PC-9 (cell line): ENCODE results near the gene SEMA3C. TPM values are rescaled to one million over a fixed set of nuclear protein-coding genes. Genes with fewer than 3 reads are reported as not detected.

Source experiments
- BruUV-seq: library from RNA; stranded (reverse); fragments of 400-500 nt; replicated peaks from 2 replicates; lab custom pipeline; 2021; lab: Mats Ljungman, UMichigan
- CTCF ChIA-PET: fragments of 300-600 bp; sonication (Branson Sonifier 250); formaldehyde crosslinking; loops from one replicate; lab custom pipeline; 2022; ENCODE audit warnings: antibody characterized with exemption; lab: Charles Lee
- POLR2A ChIA-PET: fragments of 300-600 bp; sonication (Branson Sonifier 250); formaldehyde crosslinking; loops from one replicate; lab custom pipeline; 2022; ENCODE audit warnings: antibody characterized with exemption; ENCODE audit not compliant: unreplicated experiment; lab: Charles Lee
- DNase-seq, 2 experiments: peaks; one replicate each; pipeline versions ENCODE4 v3.0.0 to v3.0.0-alpha.2; 2015 to 2022; ENCODE audit warnings: mixed read lengths in 1 of 2
- H2AFZ ChIP-seq: fragments of 200-600 bp; sonication (generic); 2 replicates; pipeline ENCODE4 v1.8.1; 2017; ENCODE audit warnings: antibody characterized with exemption
- H3F3A ChIP-seq: fragments of 200-600 bp; sonication (generic); 2 replicates; pipeline ENCODE4 v1.8.1; 2017; ENCODE audit warnings: antibody characterized with exemption, mild to moderate bottlenecking, low read depth; ENCODE audit not compliant: insufficient read depth
- H3K27ac ChIP-seq: fragments of 200-600 bp; sonication (generic); 2 replicates; pipeline ENCODE4 v1.6.1; 2016; ENCODE audit warnings: mixed run types
- H3K27me3 ChIP-seq: fragments of 200-600 bp; sonication (generic); 2 replicates; pipeline ENCODE4 v1.6.1; 2016; ENCODE audit warnings: low read depth, mixed run types; ENCODE audit not compliant: insufficient read depth
- H3K36me3 ChIP-seq: fragments of 200-600 bp; sonication (generic); 2 replicates; pipeline ENCODE4 v1.6.1; 2016; ENCODE audit warnings: low read depth, mixed run types
- H3K4me1 ChIP-seq: fragments of 200-600 bp; sonication (generic); replicated peaks from 2 replicates; pipeline ENCODE4 v1.6.1; 2016; ENCODE audit warnings: mixed run types; ENCODE audit not compliant: insufficient read depth
- H3K4me2 ChIP-seq: fragments of 200-600 bp; sonication (generic); 2 replicates; pipeline ENCODE4 v1.6.1; 2017; ENCODE audit warnings: mixed run types
- H3K4me3 ChIP-seq: fragments of 200-600 bp; sonication (generic); 2 replicates; pipeline ENCODE4 v1.6.1; 2016; ENCODE audit warnings: mixed run types
- H3K79me2 ChIP-seq: fragments of 200-600 bp; sonication (generic); 2 replicates; pipeline ENCODE4 v1.6.1; 2017; ENCODE audit warnings: low read depth, mixed run types
- H3K9me2 ChIP-seq: fragments of 200-600 bp; sonication (generic); 2 replicates; pipeline ENCODE4 v1.8.1; 2017; ENCODE audit warnings: mild to moderate bottlenecking; ENCODE audit not compliant: insufficient read depth
- H3K9me3 ChIP-seq: fragments of 200-600 bp; sonication (generic); 2 replicates; pipeline ENCODE4 v1.8.1; 2016; ENCODE audit warnings: low read depth; ENCODE audit not compliant: insufficient read depth
- H4K20me1 ChIP-seq: fragments of 200-600 bp; sonication (generic); 2 replicates; pipeline ENCODE4 v1.8.1; 2017; ENCODE audit not compliant: insufficient read depth
- EZH2 ChIP-seq: fragments of 200-600 bp; sonication (generic); IDR thresholded peaks from 2 replicates; pipeline ENCODE4 v1.8.0; 2017; ENCODE audit warnings: antibody characterized with exemption, low read depth
- intact Hi-C: fragments of 100-400 bp; cut with micrococcal nuclease; formaldehyde crosslinking; loops from one replicate; pipeline ENCODE4 v1.10.0; 2022; ENCODE audit not compliant: unreplicated experiment
- total RNA-seq: library from RNA; stranded (reverse); gene quantifications from 2 replicates; pipeline ENCODE4 v1.2.3, GENCODE V29; 2021
- TF ChIP-seq, protein P1 (sequence below): fragments of 200-600 bp; sonication (generic); conservative IDR thresholded peaks from 2 replicates; pipeline ENCODE4 v1.6.1; 2017; ENCODE audit warnings: mixed run types, antibody characterized with exemption, mild to moderate bottlenecking, moderate library complexity

The SEMA3C gene
- total RNA-seq, 1 experiment from 2014 or later = 19.9 TPM

DNA sequence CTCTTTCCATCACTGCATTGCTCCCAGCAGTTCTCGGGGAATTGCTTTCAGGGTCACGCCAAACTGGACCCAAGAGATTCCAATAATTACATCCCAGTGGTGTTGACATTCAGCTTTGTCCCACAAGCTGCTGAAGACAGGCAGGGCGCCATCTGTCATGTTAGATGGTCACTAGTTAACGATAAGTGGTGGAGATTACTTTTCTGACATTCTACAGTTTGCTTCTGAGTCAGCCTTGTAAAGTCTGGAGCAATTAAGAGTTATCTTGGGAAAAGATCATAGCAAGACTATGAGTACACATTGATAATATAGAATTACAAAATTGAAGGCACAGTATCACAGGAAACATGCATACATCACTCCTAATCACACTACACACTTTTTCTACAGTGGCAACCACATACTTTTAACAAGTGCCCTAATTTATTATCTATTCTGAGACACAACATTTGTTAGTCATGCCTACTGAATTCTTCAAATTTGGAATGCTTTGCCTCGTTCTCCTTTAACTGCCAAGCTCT lies 41.9 kb downstream of the SEMA3C start:
- ChIA-PET CTCF (no interaction called here), POLR2A (no interaction called here)
- H3K27me3 ChIP-seq = no peaks in the 10 kb centered on the region

DNA sequence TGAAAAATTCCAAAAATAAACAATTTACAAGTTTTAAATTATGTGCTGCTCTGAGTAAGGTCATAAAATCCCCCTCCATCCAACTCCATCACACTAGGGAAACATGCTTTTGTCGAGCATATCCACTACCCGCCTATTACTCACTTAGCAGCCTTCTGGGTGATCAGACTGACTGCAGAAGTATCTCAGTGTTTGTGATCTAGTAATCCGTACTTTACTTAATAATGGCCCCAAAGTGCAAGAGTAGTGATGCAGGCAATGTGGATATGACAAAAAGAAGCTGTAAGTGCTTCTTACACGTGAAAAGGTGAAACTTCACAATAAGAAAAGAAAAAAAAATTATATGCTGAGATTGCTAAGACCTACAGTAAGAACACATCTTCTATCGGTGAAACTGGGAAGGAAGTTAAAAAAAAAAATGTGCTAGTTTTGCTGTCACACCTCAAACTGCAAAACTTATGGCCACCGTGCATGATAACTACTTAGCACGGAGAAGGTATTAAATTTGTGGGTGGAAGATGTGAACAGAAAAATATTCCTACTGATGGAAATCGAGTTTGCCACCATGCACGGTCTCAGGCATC lies 43.2 kb downstream of the SEMA3C start:
- no peaks in the 10 kb centered on the region for H3K36me3 ChIP-seq
- H3K9me3 ChIP-seq = peaks cover 8% of the 10 kb centered on the region; the same call in 1 of the 2 replicates
- H3K4me2 ChIP-seq = no peak overlapping the region
- H3K4me1 ChIP-seq = peaks cover 9% of the 10 kb centered on the region
- H3K4me3 ChIP-seq = no peak overlapping the region
- H4K20me1 ChIP-seq = no peaks in the 10 kb centered on the region
- POLR2A ChIA-PET = no interaction called here
- BruUV-seq = no TSS peak
- no peak for DNase-seq
- no peaks in the 10 kb centered on the region for H3K79me2 ChIP-seq
- no peak overlapping the region for H3K27ac ChIP-seq
- peaks cover 13% of the 10 kb centered on the region; the same call in 1 of the 2 replicates for H3F3A ChIP-seq
- no peaks in the 10 kb centered on the region; the same call in 1 of the 2 replicates for H3K9me2 ChIP-seq
- intact Hi-C loops = no loop called here
- TF ChIP-seq EZH2 = no peak
- TF ChIP-seq, protein P1, sequence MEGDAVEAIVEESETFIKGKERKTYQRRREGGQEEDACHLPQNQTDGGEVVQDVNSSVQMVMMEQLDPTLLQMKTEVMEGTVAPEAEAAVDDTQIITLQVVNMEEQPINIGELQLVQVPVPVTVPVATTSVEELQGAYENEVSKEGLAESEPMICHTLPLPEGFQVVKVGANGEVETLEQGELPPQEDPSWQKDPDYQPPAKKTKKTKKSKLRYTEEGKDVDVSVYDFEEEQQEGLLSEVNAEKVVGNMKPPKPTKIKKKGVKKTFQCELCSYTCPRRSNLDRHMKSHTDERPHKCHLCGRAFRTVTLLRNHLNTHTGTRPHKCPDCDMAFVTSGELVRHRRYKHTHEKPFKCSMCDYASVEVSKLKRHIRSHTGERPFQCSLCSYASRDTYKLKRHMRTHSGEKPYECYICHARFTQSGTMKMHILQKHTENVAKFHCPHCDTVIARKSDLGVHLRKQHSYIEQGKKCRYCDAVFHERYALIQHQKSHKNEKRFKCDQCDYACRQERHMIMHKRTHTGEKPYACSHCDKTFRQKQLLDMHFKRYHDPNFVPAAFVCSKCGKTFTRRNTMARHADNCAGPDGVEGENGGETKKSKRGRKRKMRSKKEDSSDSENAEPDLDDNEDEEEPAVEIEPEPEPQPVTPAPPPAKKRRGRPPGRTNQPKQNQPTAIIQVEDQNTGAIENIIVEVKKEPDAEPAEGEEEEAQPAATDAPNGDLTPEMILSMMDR = no peak
- H3K27me3 ChIP-seq = no peaks in the 10 kb centered on the region
- H2AFZ ChIP-seq = no peak overlapping the region
- CTCF ChIA-PET = no interaction called here

More for the DNA sequence above, 41.9 kb downstream of the SEMA3C start:
- H2AFZ ChIP-seq = no peak overlapping the region
- H3F3A ChIP-seq = peaks cover 8% of the 10 kb centered on the region; the same call in 1 of the 2 replicates
- no peaks in the 10 kb centered on the region for H4K20me1 ChIP-seq
- TF ChIP-seq, protein P1 = no peak
- TF ChIP-seq EZH2 = no peak
- H3K9me2 ChIP-seq = no peaks in the 10 kb centered on the region; the same call in 1 of the 2 replicates
- peaks cover 10% of the 10 kb centered on the region for H3K4me1 ChIP-seq
- BruUV-seq = no TSS peak
- H3K4me3 ChIP-seq = no peak overlapping the region
- no peak overlapping the region for H3K27ac ChIP-seq
- H3K4me2 ChIP-seq = no peak overlapping the region
- H3K36me3 ChIP-seq = no peaks in the 10 kb centered on the region
- DNase-seq = peak in 1 of 2 experiments; percentile 74
- peaks cover 4% of the 10 kb centered on the region; the same call in 1 of the 2 replicates for H3K9me3 ChIP-seq
- no peaks in the 10 kb centered on the region for H3K79me2 ChIP-seq
- intact Hi-C loops = no loop called here

DNA sequence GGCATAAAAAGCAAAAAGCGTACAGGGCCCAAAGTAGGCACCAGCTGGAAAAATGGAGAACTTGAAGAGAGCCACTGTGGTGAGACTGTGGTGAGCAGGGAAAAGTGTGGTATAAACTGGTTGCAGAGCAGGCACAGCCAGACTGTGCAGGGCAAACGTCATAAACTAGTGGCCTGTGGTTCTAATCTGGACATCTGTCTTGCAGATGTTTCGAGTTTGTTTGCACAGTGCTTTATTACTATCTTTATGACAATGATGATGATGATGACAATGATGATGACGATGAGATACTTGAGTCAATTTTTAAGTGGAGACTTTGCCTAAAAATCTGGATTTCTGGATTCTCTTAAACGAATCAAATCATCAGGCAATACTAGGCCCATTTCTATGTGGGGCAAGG lies 45.7 kb downstream of the SEMA3C start:
- H3K9me2 ChIP-seq = no peaks in the 10 kb centered on the region
- intact Hi-C loops = no loop called here
- no peak overlapping the region for H3K4me3 ChIP-seq
- no peaks in the 10 kb centered on the region for H4K20me1 ChIP-seq
- H3F3A ChIP-seq = peaks cover 16% of the 10 kb centered on the region; the same call in 1 of the 2 replicates
- POLR2A ChIA-PET = interaction anchor here (0.6 kb wide), 1 partner anchor 151 kb away, joined by 5 read pairs; no protein-coding TSS in a partner anchor
- BruUV-seq = no TSS peak
- no peak overlapping the region for H2AFZ ChIP-seq
- TF ChIP-seq EZH2 = no peak
- TF ChIP-seq, protein P1 = no peak
- H3K9me3 ChIP-seq = peaks cover 8% of the 10 kb centered on the region; the same call in 1 of the 2 replicates
- no peaks in the 10 kb centered on the region for H3K27me3 ChIP-seq
- H3K4me1 ChIP-seq = peaks cover 9% of the 10 kb centered on the region
- H3K79me2 ChIP-seq = no peaks in the 10 kb centered on the region
- H3K4me2 ChIP-seq = no peak overlapping the region
- CTCF ChIA-PET = no interaction called here
- H3K36me3 ChIP-seq = 0 out of 2 replicates have a peak, but pooled peaks cover 5% of the 10 kb centered on the region
- no peak overlapping the region for H3K27ac ChIP-seq
- DNase-seq = no peak
